SK-N-SH (cell line): ENCODE data around the gene HBZ. TPM values are rescaled to one million over a fixed set of nuclear protein-coding genes. Genes with fewer than 3 reads are reported as not detected.

ENCODE experiments used
- CTCF ChIA-PET: fragments of 300-600, 350-600 bp; formaldehyde crosslinking; extraction: SDS; loops from one replicate; lab custom pipeline; 2021; lab: Yijun Ruan, JAX
- POLR2A ChIA-PET: fragments of 350-600 bp; sonication (Branson Sonifier 250); formaldehyde crosslinking; extraction: SDS; loops from one replicate; lab custom pipeline; 2020; ENCODE audit warnings: antibody characterized with exemption, inconsistent platforms; lab: Yijun Ruan, JAX
- DNase-seq: peaks from one replicate; pipeline ENCODE4 v3.0.0; 2012
- H2AFZ ChIP-seq: fragments of 200-600 bp; sonication (generic); 2 replicates; pipeline ENCODE4 v1.8.1; 2016; ENCODE audit warnings: antibody characterized with exemption, mild to moderate bottlenecking, low read depth
- H3F3A ChIP-seq: fragments of 200-600 bp; sonication (generic); replicated peaks from 2 replicates; pipeline ENCODE3; 2016; ENCODE audit warnings: antibody characterized with exemption, mild to moderate bottlenecking; ENCODE audit not compliant: insufficient read depth
- H3K27ac ChIP-seq, 2 experiments: fragments of 200-500 bp in 1 of 2; fragments of 200-600 bp in 1 of 2; sonication (Bioruptor generic) in 1 of 2; sonication (generic), shearing (Covaris generic) in 1 of 2; 2 replicates each; pipeline versions ENCODE4 v1.5.1 to v1.6.1; 2014 to 2016; ENCODE audit warnings: low read depth in 2 of 2, inconsistent platforms in 1 of 2, low read length in 1 of 2, mild to moderate bottlenecking in 1 of 2, mixed read lengths in 1 of 2
- H3K27me3 ChIP-seq: fragments of 200-600 bp; sonication (generic), shearing (Covaris generic); 2 replicates; pipeline ENCODE4 v1.6.1; 2016; ENCODE audit warnings: mixed run types; ENCODE audit not compliant: insufficient read depth
- H3K36me3 ChIP-seq, 2 experiments: fragments of 200-500 bp in 1 of 2; fragments of 200-600 bp in 1 of 2; sonication (Bioruptor generic) in 1 of 2; sonication (generic) in 1 of 2; replicated peaks in 1 of 2; 2 replicates each; pipeline versions ENCODE3 to v1.5.1; 2014 to 2016; ENCODE audit warnings: low read length in 1 of 2, mild to moderate bottlenecking in 1 of 2; ENCODE audit not compliant: insufficient read depth in 2 of 2, control insufficient read depth in 1 of 2
- H3K4me1 ChIP-seq, 2 experiments: fragments of 200-500 bp in 1 of 2; fragments of 200-600 bp in 1 of 2; sonication (Bioruptor generic) in 1 of 2; sonication (generic), shearing (Covaris generic) in 1 of 2; 2 replicates each; pipeline versions ENCODE4 v1.5.1 to v1.6.1; 2014 to 2016; ENCODE audit warnings: low read depth in 1 of 2, low read length in 1 of 2, mixed run types in 1 of 2; ENCODE audit not compliant: insufficient read depth in 2 of 2, control insufficient read depth in 1 of 2
- H3K4me2 ChIP-seq: fragments of 200-600 bp; sonication (generic), shearing (Covaris generic); 2 replicates; pipeline ENCODE4 v1.6.1; 2017; ENCODE audit warnings: mixed run types
- H3K4me3 ChIP-seq, 2 experiments: fragments of 200-500 bp in 1 of 2; fragments of 200-600 bp in 1 of 2; sonication (Bioruptor generic) in 1 of 2; sonication (generic), shearing (Covaris generic) in 1 of 2; 2 replicates each; pipeline versions ENCODE4 v1.5.1 to v1.8.1; 2014 to 2016; ENCODE audit warnings: low read depth in 2 of 2, inconsistent platforms in 1 of 2, low read length in 1 of 2, mild to moderate bottlenecking in 1 of 2, mixed read lengths in 1 of 2, moderate library complexity in 1 of 2
- H3K79me2 ChIP-seq: fragments of 200-600 bp; sonication (generic); 2 replicates; pipeline ENCODE4 v1.8.1; 2017; ENCODE audit warnings: mild to moderate bottlenecking; ENCODE audit not compliant: insufficient read depth
- H3K9ac ChIP-seq: fragments of 200-600 bp; sonication (generic); 2 replicates; pipeline ENCODE4 v1.6.1; 2017; ENCODE audit warnings: mixed run types
- H3K9me2 ChIP-seq: fragments of 200-600 bp; sonication (generic); 2 replicates; pipeline ENCODE4 v1.6.1; 2017; ENCODE audit warnings: mixed run types
- H3K9me3 ChIP-seq: fragments of 200-600 bp; sonication (generic); 2 replicates; pipeline ENCODE4 v1.6.1; 2017; ENCODE audit warnings: mixed run types, mild to moderate bottlenecking, moderate library complexity
- H4K20me1 ChIP-seq: fragments of 200-600 bp; sonication (generic); 2 replicates; pipeline ENCODE4 v1.6.1; 2017; ENCODE audit warnings: mild to moderate bottlenecking, mixed run types; ENCODE audit not compliant: insufficient read depth
- CTCF ChIP-seq: fragments of 200-600 bp; sonication (generic); IDR thresholded peaks from 2 replicates; pipeline ENCODE4 v1.6.1; 2017; ENCODE audit warnings: antibody characterized with exemption, mild to moderate bottlenecking, moderate library complexity
- EP300 ChIP-seq, 2 experiments: IDR thresholded peaks; 2 replicates each; pipeline versions ENCODE4 v1.4.0 to v1.6.1; 2012; ENCODE audit warnings: borderline replicate concordance in 1 of 2, low read depth in 1 of 2, low read length in 1 of 2
- EZH2phosphoT487 ChIP-seq: fragments of 200-600 bp; sonication (generic); IDR thresholded peaks from 2 replicates; pipeline ENCODE4 v1.6.1; 2017; ENCODE audit warnings: low read depth, mixed run types, mild to moderate bottlenecking, antibody characterized with exemption, moderate library complexity, borderline replicate concordance
- FOXJ3 ChIP-seq: sonication (generic); formaldehyde crosslinking; IDR thresholded peaks from 2 replicates; pipeline ENCODE4 v1.5.1; 2020; ENCODE audit warnings: mild to moderate bottlenecking, missing genetic modification reagents
- FOXM1 ChIP-seq: IDR thresholded peaks from 2 replicates; pipeline ENCODE4 v1.4.0; 2012; ENCODE audit warnings: low read depth, mild to moderate bottlenecking
- MEF2A ChIP-seq: IDR thresholded peaks from 2 replicates; pipeline ENCODE4 v1.4.0; 2012; ENCODE audit warnings: low read depth, borderline replicate concordance
- MXI1 ChIP-seq: IDR thresholded peaks from 2 replicates; pipeline ENCODE4 v1.6.1; 2012; ENCODE audit warnings: mild to moderate bottlenecking, low read depth, low read length, improper control_type of control experiment
- REST ChIP-seq: IDR thresholded peaks from 2 replicates; pipeline ENCODE4 v1.6.1; 2012; ENCODE audit warnings: mild to moderate bottlenecking, low read depth, low read length, moderate library complexity
- USF2 ChIP-seq: fragments of 150-350 bp; IDR thresholded peaks from 2 replicates; pipeline ENCODE4 v1.6.1; 2017; ENCODE audit warnings: antibody characterized with exemption, low read length, low read depth, borderline replicate concordance
- WGBS: methylation state at CpG from one replicate; pipeline ENCODE4 v1.1.6; 2017; ENCODE audit warnings: low lambda C conversion rate; 5-methylcytosine and 5-hydroxymethylcytosine counted together
- polyA plus RNA-seq, 3 experiments: library from polyadenylated mRNA; depleted of rRNA; stranded (reverse); fragments of >200 nt; gene quantifications; 2 replicates each; pipeline ENCODE4 v1.2.3, GENCODE V29; 2012

Gene HBZ
- polyA plus RNA-seq, 1 of the 3 experiments (the other 2 are of a cell fraction) = not detected

- Histone ChIP-seq H3K79me2 (no peaks in the 10 kb centered on the region), H3K27ac (no peak overlapping the region), H3F3A (no peaks in the 10 kb centered on the region), H2AFZ (no peak overlapping the region), H3K9me3 (no peaks in the 10 kb centered on the region), H3K4me1 (peaks cover 0 to 13% of the 10 kb centered on the region in 2 experiments; a peak in 1 of 4 replicates), H3K9me2 (no peaks in the 10 kb centered on the region), H4K20me1 (peaks cover 4% of the 10 kb centered on the region; the same call in 1 of the 2 replicates), H3K4me3 (no peak overlapping the region), H3K36me3 (no peaks in the 10 kb centered on the region), H3K4me2 (no peak overlapping the region), H3K9ac (no peak overlapping the region), H3K27me3 (peaks cover 28% of the 10 kb centered on the region)
- POLR2A ChIA-PET = no interaction called here
- CTCF ChIA-PET = interaction anchor here (2.5 to 2.8 kb wide), 3 partner anchors 13 to 60 kb away, joined by 16 to 28 read pairs (median 18); partner anchors contain the start of gene HBQ1
- DNase-seq = no peak
- TF ChIP-seq FOXM1 = no peak
- no peak for TF ChIP-seq CTCF
- no peak for TF ChIP-seq USF2
- TF ChIP-seq MXI1 = no peak
- TF ChIP-seq REST = no peak
- no peak for TF ChIP-seq EZH2phosphoT487
- no peak for TF ChIP-seq EP300 (IDR thresholded peaks at IDR 0.05; ENCODE audit: borderline replicate concordance in 1 of 2, low read depth in 1 of 2, low read length in 1 of 2)
- TF ChIP-seq FOXJ3 = no peak
- TF ChIP-seq MEF2A = no peak
- 54% methylated on average over 8 of the region's 11 CpGs for WGBS
These were observed 14.8 kb downstream of the HBZ start for GRCh38 chr16:167122-167690.
